Measurements from ENCODE around the gene FAAP24.

GRCh38 chr19:32976223-32976805 is 4.3 kb downstream of the FAAP24 start:
- TF ChIP-seq ZSCAN21 (CRISPR knock-in tag; IDR thresholded peaks at IDR 0.05; ENCODE audit: borderline replicate concordance) (no peak), MYC (CRISPR knock-in tag; IDR thresholded peaks at IDR 0.05; ENCODE audit: borderline replicate concordance) (no peak), JUND (CRISPR knock-in tag; IDR thresholded peaks at IDR 0.05) (no peak), WIZ (CRISPR knock-in tag; IDR thresholded peaks at IDR 0.05) (no peak), MXD4 (CRISPR knock-in tag; IDR thresholded peaks at IDR 0.05) (no peak)

Measured in HepG2 (cell line).